Measurements from ENCODE around the gene SMPD1.

SMPD1 gene

GRCh38 chr11:6404342-6405051, 14.2 kb downstream of the SMPD1 start:
- H3K36me3 ChIP-seq (ENCODE audit: insufficient read depth, low read length) = no peaks in the 10 kb centered on the region
- H3K4me2 ChIP-seq (ENCODE audit: low read length) = no peak overlapping the region
- no peaks in the 10 kb centered on the region for H3K9me3 ChIP-seq (replicated peaks; ENCODE audit: low read length)
- H3K27me3 ChIP-seq (ENCODE audit: control insufficient read depth, insufficient read depth, low read length) = no peaks in the 10 kb centered on the region
- H3K9ac ChIP-seq (ENCODE audit: low read depth, low read length) = no peak overlapping the region
- peaks cover 4% of the 10 kb centered on the region for H3K4me1 ChIP-seq (ENCODE audit: control insufficient read depth, insufficient read depth, low read length)
- no peak overlapping the region for H3K4me3 ChIP-seq (ENCODE audit: low read length)

GRCh38 chr11:6405052-6405667, 14.9 kb downstream of the SMPD1 start:
- H3K9me3 ChIP-seq (replicated peaks; ENCODE audit: low read length) = no peaks in the 10 kb centered on the region
- H3K4me1 ChIP-seq (ENCODE audit: control insufficient read depth, insufficient read depth, low read length) = peaks cover 4% of the 10 kb centered on the region
- no peak overlapping the region for H3K9ac ChIP-seq (ENCODE audit: low read depth, low read length)
- H3K27me3 ChIP-seq (ENCODE audit: control insufficient read depth, insufficient read depth, low read length) = no peaks in the 10 kb centered on the region
- no peak overlapping the region for H3K4me2 ChIP-seq (ENCODE audit: low read length)
- H3K4me3 ChIP-seq (ENCODE audit: low read length) = no peak overlapping the region
- H3K36me3 ChIP-seq (ENCODE audit: insufficient read depth, low read length) = no peaks in the 10 kb centered on the region

- Histone ChIP-seq H3K4me2 (ENCODE audit: low read length) (no peak overlapping the region), H3K9me3 (replicated peaks; ENCODE audit: low read length) (no peaks in the 10 kb centered on the region), H3K27me3 (ENCODE audit: control insufficient read depth, insufficient read depth, low read length) (no peaks in the 10 kb centered on the region), H3K4me3 (ENCODE audit: low read length) (no peak overlapping the region), H3K9ac (ENCODE audit: low read depth, low read length) (no peak overlapping the region), H3K4me1 (ENCODE audit: control insufficient read depth, insufficient read depth, low read length) (peaks cover 4% of the 10 kb centered on the region), H3K36me3 (ENCODE audit: insufficient read depth, low read length) (no peaks in the 10 kb centered on the region)
These were observed 15.6 kb downstream of the SMPD1 start for GRCh38 chr11:6405846-6406245.

- H3K36me3 ChIP-seq (ENCODE audit: insufficient read depth, low read length) = no peaks in the 10 kb centered on the region
- no peaks in the 10 kb centered on the region for H3K9me3 ChIP-seq (replicated peaks; ENCODE audit: low read length)
- no peak overlapping the region for H3K9ac ChIP-seq (ENCODE audit: low read depth, low read length)
- H3K4me3 ChIP-seq (ENCODE audit: low read length) = no peak overlapping the region
- peaks cover 4% of the 10 kb centered on the region for H3K4me1 ChIP-seq (ENCODE audit: control insufficient read depth, insufficient read depth, low read length)
- H3K27me3 ChIP-seq (ENCODE audit: control insufficient read depth, insufficient read depth, low read length) = no peaks in the 10 kb centered on the region
- no peak overlapping the region for H3K4me2 ChIP-seq (ENCODE audit: low read length)
These were observed 16.1 kb downstream of the SMPD1 start for GRCh38 chr11:6406370-6406769.

- no peaks in the 10 kb centered on the region for H3K36me3 ChIP-seq (ENCODE audit: insufficient read depth, low read length)
- no peak overlapping the region for H3K4me3 ChIP-seq (ENCODE audit: low read length)
- no peaks in the 10 kb centered on the region for H3K4me1 ChIP-seq (ENCODE audit: control insufficient read depth, insufficient read depth, low read length)
- H3K9me3 ChIP-seq (replicated peaks; ENCODE audit: low read length) = no peaks in the 10 kb centered on the region
- no peak overlapping the region for H3K4me2 ChIP-seq (ENCODE audit: low read length)
- no peaks in the 10 kb centered on the region for H3K27me3 ChIP-seq (ENCODE audit: control insufficient read depth, insufficient read depth, low read length)
- no peak overlapping the region for H3K9ac ChIP-seq (ENCODE audit: low read depth, low read length)
These were observed 20.6 kb downstream of the SMPD1 start for GRCh38 chr11:6410695-6411430.

GRCh38 chr11:6411594-6412031, 21.3 kb downstream of the SMPD1 start:
- no peaks in the 10 kb centered on the region for H3K36me3 ChIP-seq (ENCODE audit: insufficient read depth, low read length)
- no peak overlapping the region for H3K4me3 ChIP-seq (ENCODE audit: low read length)
- H3K9me3 ChIP-seq (replicated peaks; ENCODE audit: low read length) = no peaks in the 10 kb centered on the region
- H3K4me1 ChIP-seq (ENCODE audit: control insufficient read depth, insufficient read depth, low read length) = no peaks in the 10 kb centered on the region
- H3K9ac ChIP-seq (ENCODE audit: low read depth, low read length) = no peak overlapping the region
- no peak overlapping the region for H3K4me2 ChIP-seq (ENCODE audit: low read length)
- H3K27me3 ChIP-seq (ENCODE audit: control insufficient read depth, insufficient read depth, low read length) = no peaks in the 10 kb centered on the region

GRCh38 chr11:6413791-6414201, 23.5 kb downstream of the SMPD1 start:
- no peaks in the 10 kb centered on the region for H3K27me3 ChIP-seq (ENCODE audit: control insufficient read depth, insufficient read depth, low read length)
- H3K9ac ChIP-seq (ENCODE audit: low read depth, low read length) = no peak overlapping the region
- no peaks in the 10 kb centered on the region for H3K36me3 ChIP-seq (ENCODE audit: insufficient read depth, low read length)
- peaks cover 5% of the 10 kb centered on the region for H3K4me1 ChIP-seq (ENCODE audit: control insufficient read depth, insufficient read depth, low read length)
- no peak overlapping the region for H3K4me2 ChIP-seq (ENCODE audit: low read length)
- no peaks in the 10 kb centered on the region for H3K9me3 ChIP-seq (replicated peaks; ENCODE audit: low read length)
- no peak overlapping the region for H3K4me3 ChIP-seq (ENCODE audit: low read length)

- Histone ChIP-seq H3K9ac (ENCODE audit: low read depth, low read length) (no peak overlapping the region), H3K36me3 (ENCODE audit: insufficient read depth, low read length) (no peaks in the 10 kb centered on the region), H3K9me3 (replicated peaks; ENCODE audit: low read length) (no peaks in the 10 kb centered on the region), H3K4me3 (ENCODE audit: low read length) (no peak overlapping the region), H3K4me2 (ENCODE audit: low read length) (no peak overlapping the region), H3K27me3 (ENCODE audit: control insufficient read depth, insufficient read depth, low read length) (no peaks in the 10 kb centered on the region), H3K4me1 (ENCODE audit: control insufficient read depth, insufficient read depth, low read length) (peaks cover 9% of the 10 kb centered on the region)
These were observed 24.6 kb downstream of the SMPD1 start for GRCh38 chr11:6414874-6415328.

- Histone ChIP-seq H3K9ac (ENCODE audit: low read depth, low read length) (no peak overlapping the region), H3K9me3 (replicated peaks; ENCODE audit: low read length) (no peaks in the 10 kb centered on the region), H3K36me3 (ENCODE audit: insufficient read depth, low read length) (no peaks in the 10 kb centered on the region), H3K4me2 (ENCODE audit: low read length) (no peak overlapping the region), H3K4me3 (ENCODE audit: low read length) (no peak overlapping the region), H3K4me1 (ENCODE audit: control insufficient read depth, insufficient read depth, low read length) (peaks cover 10% of the 10 kb centered on the region), H3K27me3 (ENCODE audit: control insufficient read depth, insufficient read depth, low read length) (no peaks in the 10 kb centered on the region)
These were observed 25.5 kb downstream of the SMPD1 start for GRCh38 chr11:6415797-6416196.

- peaks cover 10% of the 10 kb centered on the region for H3K4me1 ChIP-seq (ENCODE audit: control insufficient read depth, insufficient read depth, low read length)
- peaks cover 8% of the 10 kb centered on the region for H3K27me3 ChIP-seq (ENCODE audit: control insufficient read depth, insufficient read depth, low read length)
- no peaks in the 10 kb centered on the region for H3K36me3 ChIP-seq (ENCODE audit: insufficient read depth, low read length)
- no peaks in the 10 kb centered on the region for H3K9me3 ChIP-seq (replicated peaks; ENCODE audit: low read length)
- peak overlapping the region; percentile 89 for H3K9ac ChIP-seq (ENCODE audit: low read depth, low read length)
- peak overlapping the region; percentile 89 for H3K4me2 ChIP-seq (ENCODE audit: low read length)
- peak overlapping the region; percentile 97 for H3K4me3 ChIP-seq (ENCODE audit: low read length)
These were observed 27.8 kb downstream of the SMPD1 start for GRCh38 chr11:6417907-6418556.

- Histone ChIP-seq H3K4me3 (ENCODE audit: low read length) (peak overlapping the region; percentile 97), H3K36me3 (ENCODE audit: insufficient read depth, low read length) (no peaks in the 10 kb centered on the region), H3K9ac (ENCODE audit: low read depth, low read length) (peak overlapping the region; percentile 89), H3K9me3 (replicated peaks; ENCODE audit: low read length) (no peaks in the 10 kb centered on the region), H3K27me3 (ENCODE audit: control insufficient read depth, insufficient read depth, low read length) (peaks cover 10% of the 10 kb centered on the region), H3K4me2 (ENCODE audit: low read length) (peak overlapping the region; percentile 89), H3K4me1 (ENCODE audit: control insufficient read depth, insufficient read depth, low read length) (peaks cover 10% of the 10 kb centered on the region)
These were observed 28.3 kb downstream of the SMPD1 start for GRCh38 chr11:6418557-6419008.
